Stimulated activated CD4-positive, alpha-beta T cell treated with anti-CD3 and anti-CD28 coated beads, Interleukin-12 subunit alpha, Interleukin-12 subunit beta, amount 100 ng/mL, for 24 hours (primary cell): ENCODE results near the gene IFI44.

Source experiments
- DNase-seq, 2 experiments: peaks; one replicate each; pipeline ENCODE4 v3.0.0-alpha.2; 2020; ENCODE audit warnings: low read depth in 2 of 2

IFI44 gene

GRCh38 chr1:78651241-78651640, 1.6 kb downstream of the IFI44 start:
- no peak for DNase-seq

DNA sequence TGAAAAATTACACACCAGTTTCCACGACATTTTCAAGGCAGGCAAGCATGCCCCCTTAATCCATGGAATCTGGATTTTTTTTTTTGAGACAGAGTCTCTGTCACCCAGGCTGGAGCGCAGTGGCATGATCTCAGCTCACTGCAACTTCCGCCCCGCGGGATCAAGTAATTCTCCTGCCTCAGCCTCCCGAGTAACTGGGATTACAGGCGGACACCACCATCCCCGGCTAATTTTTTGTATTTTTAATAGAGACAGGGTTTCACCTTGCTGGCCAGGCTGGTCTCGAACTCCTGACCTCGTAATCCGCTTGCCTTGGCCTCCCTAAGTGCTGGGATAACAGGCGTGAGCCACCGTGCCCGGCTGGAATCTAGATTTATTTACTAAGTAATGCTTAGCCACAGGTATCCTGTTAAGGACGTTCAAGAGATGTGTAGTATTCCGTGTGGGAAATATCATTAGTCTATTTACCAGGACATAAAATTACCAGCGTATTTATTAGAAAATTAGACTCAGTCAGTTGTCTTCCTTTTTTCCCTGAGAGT, 2.5 kb downstream of the IFI44 start:
- DNase-seq, result no peak

DNA sequence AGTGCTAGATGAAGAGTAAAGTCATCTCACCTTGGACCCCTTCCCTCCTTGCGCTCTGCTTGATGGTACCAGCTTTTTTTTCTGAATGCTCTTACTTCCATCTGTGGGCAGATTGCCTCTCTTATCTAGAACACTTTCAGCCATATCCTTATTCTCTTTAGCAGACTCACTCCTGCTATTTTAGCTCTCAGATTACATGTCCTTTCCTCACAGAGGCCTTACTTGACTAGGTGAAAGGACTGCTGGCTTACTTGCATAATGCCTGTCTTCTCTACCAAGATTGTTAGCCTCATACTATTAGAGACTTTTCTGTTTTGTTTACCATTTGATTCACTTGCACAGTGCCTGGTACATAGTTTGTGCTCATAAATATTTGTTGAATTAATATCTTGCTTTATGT, 9.3 kb downstream of the IFI44 start:
- no peak for DNase-seq

DNA sequence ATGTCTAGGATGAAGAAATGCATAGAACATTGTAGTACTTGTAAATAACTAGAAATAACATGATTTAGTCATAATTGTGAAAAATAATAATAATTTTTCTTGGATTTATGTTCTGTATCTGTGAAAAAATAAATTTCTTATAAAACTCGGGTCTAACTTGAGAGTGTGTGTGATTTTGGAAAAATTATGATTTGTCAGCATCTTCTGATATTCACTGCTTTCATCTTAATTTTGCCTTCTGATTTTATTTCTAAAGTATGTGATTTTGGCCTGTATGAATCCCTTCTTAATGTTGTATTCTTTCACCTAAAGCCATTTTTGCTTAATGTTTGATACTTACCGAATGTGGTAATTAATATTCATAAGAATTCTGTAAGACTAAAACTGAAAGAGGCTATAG, 14.3 kb downstream of the IFI44 start:
- DNase-seq, result no peak

DNA sequence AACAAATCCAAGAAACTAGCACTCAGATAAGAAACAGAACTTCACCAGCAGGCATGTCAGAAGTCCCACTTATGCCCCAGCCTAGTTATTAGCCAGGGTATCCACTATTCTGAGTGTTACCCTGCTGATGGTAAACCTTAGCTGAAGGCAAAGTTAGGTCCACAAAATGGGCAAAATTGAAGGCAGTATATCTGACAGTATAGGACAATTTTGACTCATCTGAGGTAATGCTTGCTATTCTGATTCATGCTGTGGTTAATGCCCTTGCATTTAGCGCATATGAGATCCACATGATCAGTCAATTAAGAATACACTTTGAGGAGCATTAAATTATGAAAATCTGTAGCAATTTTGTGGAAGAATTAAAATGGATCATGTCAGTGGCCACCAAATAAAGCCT, 15.1 kb downstream of the IFI44 start:
- DNase-seq, result no peak

GRCh38 chr1:78665809-78666208, 16.2 kb downstream of the IFI44 start:
- no peak for DNase-seq

GRCh38 chr1:78667939-78668338, 18.3 kb downstream of the IFI44 start:
- no peak for DNase-seq

DNA sequence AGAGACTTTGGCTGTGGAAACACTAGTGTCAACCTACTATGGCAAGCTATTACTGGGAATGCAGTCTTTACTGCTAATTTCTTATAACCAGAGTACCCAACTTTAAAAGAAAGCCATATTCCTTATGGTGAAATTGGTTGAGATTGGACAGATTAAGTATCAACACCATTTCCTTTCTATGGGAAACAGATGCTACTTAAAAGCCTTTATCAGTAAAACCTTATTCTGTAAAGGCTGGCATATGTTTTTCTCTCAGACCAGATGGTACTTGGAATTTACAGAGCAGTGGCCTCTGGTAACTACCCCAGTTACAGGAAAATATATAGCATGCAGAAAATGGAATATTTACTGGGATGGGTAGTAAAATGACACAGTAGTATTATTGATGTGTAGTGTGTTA, 18.8 kb downstream of the IFI44 start:
- no peak for DNase-seq

DNA sequence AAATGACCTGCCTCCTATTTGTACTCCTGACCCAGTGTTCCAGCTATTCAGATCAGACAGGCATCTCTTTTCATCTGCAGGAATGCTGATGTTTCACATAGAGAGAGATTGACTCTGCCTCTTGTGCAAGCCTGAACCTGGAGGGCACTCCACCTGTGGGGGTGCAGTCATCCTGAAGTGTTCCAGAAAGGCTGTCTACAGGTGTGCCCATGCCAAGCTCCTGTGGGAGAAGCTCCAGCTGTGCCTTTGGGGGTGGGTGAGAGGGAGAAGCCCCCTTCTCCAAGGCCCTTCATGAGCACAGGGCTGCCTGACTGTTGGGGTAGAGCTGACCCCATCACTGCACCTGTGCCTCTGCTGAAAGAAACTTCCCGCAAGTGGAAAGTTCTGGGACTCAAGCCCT, 22.8 kb downstream of the IFI44 start:
- no peak for DNase-seq

- DNase-seq, result peak in 1 of 2 experiments; percentile 8
Observed at GRCh38 chr1:78673120-78673519, 23.5 kb downstream of the IFI44 start.

DNA sequence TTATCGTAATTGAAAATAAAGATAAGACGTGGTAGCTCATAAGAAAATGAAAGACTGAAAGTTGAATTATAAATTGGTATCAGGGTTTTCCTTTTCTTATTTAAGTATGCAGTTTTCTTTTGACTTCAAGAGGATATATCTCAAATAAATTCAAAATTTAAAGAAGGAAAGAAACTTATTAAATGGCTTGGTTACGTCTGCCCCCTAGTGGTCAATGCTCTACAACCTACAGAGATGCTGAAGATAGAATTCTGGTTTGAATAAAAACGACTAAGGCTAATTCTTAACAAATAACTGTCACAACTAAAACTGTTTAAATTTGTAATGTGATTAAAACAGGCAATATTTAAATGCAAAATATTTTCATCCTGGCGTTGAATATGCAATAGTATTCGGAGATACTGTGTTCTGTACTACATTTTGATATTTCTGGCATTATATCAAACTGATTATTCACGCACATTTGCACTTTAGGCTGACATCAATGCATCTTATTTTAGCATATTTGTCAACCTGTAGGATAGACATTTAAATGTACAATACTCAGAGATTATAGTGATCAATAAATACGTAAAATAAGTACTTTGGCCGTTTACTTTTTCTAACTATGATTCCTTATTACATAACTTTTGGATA, 26.8 kb downstream of the IFI44 start:
- DNase-seq, result peak; percentile 8 to 27

DNA sequence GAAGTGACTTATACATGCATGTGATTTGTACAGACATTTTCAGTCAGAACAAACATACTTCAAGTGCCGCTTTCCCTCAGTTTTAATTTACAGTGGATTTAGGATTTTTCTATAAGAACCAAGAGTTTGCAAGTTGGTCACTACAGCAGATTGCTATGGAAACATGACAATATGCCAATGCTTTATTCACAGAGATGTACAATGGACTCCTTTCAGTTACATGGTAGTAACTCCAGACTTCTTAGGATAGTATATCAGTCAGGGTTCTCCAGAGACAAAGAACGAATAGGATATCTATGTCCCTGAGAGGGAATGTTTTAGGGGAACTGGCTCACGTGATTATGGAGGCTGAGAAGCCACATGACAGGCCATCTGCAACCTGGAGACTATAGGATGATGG, 27.4 kb downstream of the IFI44 start:
- no peak for DNase-seq

- no peak for DNase-seq
Observed at GRCh38 chr1:78677788-78678187, 28.2 kb downstream of the IFI44 start.

GRCh38 chr1:78678324-78678723, 28.7 kb downstream of the IFI44 start:
- DNase-seq, result no peak

DNA sequence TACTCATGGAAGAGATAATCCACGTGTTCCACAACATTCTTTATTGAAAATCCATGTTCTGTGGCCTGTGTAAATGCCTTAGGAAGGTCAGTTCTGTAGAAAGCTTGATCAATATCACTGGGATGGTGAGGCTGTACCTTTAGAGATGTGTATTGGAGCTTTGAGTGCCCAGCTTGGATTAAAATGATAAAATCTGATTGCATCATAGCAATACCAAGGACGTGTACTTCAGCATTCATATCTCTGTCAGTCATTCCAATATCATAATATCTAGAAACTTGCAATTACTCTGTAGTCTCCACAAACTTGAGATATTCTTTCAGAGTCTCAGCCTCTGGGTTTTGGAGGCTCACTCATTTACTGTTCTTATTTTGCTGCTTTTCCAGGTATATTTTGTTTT, 31.6 kb downstream of the IFI44 start:
- DNase-seq, result no peak

DNA sequence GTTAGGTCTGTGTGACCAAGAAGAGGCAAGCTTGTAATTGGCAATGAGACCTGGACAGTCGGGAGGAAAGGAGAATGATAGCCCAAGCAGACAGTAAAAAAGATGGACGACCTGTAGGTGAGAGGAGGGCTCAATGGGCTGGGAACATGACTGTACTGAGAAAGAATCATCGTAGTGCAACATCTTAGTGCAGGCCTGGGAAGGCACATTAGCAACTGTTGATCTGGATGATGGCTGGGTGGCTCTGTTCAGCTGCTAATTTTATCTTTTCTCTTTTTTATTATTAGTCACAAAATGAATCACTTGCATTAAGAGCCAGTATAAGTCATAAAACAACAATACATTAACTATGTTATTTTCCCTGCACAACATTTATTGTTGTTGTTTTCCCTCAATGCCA, 32.9 kb downstream of the IFI44 start:
- no peak for DNase-seq

DNA sequence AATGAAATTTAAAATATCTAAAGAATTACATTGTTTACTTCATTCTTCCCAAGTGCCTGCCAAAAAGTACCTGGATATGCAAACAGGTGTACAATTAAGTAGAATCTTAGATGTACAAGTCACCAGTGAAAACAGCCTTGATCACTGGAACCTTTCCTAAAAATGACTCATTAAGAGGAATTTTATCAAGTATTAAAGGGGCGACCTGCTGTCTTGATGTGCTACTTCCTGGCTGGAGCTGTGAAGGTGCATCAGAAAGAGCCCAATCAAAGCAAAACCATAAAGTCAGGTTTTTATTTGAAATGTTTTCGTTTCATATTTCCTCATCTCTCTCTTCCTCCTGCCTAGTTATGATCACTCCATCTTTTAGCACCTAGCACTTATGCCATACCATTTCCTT, 33.4 kb downstream of the IFI44 start:
- no peak for DNase-seq

GRCh38 chr1:78687315-78687714, 37.7 kb downstream of the IFI44 start:
- DNase-seq, result no peak

DNA sequence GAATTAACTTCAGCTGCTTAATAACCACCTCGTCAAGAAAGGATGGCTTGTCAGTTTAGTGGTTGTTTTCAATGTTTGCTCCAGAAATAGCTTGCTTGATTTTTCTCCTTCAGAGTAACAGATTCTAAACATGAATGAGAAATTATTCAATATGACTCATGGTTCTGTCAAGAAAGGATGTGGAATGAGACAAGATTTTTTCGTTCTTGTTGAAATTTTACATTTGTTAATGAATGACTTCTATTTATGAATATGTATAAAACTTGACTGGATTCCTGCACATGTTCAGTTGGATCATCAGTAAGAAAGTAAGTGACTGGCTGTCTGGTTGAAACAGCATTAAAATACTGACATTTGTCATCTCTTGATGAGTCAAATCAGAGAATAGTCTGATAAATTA, 38.3 kb downstream of the IFI44 start:
- no peak for DNase-seq

DNA sequence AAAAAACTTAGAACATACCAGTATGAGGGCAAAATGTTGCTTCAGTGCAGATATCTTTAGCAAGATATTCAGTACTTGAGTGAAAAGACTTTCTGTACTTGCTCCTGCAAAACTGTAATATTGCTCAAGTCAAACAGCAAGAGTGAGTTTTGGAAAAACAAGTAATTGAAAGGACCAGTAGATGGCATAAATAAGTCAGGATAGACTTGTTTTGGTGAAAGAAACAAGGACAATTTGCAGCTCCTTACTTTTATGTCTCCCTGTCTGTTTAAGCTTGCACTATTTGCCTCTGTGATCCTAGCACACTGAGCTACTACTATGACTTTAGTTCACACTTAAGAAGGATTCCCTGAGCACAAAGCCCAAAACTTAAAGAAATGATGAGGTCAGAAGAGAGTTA, 39.1 kb downstream of the IFI44 start:
- DNase-seq, result no peak

DNA sequence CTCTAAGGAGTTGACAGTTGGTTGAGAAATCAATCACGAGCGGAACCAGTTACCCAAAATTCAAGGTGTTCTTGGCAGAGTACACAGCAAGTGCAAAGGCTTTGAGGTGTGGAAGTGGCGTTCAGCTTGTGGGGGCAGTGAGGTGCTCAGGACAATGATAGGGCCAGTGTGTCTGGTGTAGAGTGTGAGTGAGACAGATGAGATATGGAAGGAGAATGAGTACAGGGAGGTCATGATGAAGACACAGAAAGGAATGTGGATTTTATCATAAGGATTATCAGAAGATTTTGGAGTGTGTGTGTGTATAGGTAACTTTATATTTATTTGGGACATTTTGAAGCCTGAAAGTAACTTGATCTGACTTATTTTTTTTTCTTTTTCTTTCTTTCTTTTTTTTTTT, 40.9 kb downstream of the IFI44 start:
- DNase-seq, result no peak

DNA sequence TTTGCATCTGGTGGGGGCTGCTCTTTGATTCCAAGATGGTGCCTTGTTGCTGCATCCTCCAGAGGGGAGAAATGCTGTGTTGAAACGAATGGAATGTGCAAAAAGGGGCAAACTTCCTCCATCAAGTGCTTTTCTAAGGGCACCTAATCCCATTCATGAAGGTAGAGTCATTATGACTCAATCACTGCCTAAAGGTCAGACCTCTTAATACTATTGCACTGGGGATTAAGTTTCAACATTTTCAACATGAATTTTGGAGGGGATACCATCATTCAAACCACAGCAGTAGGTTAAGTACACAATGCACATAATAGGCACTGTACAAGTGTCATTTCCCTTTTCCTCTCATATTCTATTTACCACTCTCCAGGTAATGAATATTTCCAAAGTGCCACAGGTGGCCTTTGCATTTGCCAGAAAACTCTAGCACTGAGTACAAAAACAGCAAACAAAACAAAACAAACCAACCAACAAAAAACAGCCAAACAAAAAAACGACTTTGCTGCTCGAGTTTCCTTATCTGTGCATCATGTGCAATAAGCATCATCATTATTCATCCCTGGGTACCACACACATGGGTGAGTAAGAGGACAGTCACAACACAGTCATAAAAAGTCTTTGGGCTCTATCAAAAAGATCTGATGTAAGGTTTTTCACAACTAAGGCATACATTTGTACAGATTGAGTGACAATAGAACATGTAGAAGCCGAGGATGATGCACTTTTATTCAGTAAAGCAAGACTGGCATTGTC, 42.5 kb downstream of the IFI44 start:
- DNase-seq, result no peak

- DNase-seq, result no peak
Observed at GRCh38 chr1:78699813-78700212, 50.2 kb downstream of the IFI44 start.
